Activated CD4-positive, alpha-beta T cell treated with anti-CD3 and anti-CD28 coated beads, Interleukin-2, amount 10 ng/mL, durations not matched to agents 7 days and 5 days (primary cell): ENCODE data around the gene KLRB1. TPM values are rescaled to one million over a fixed set of nuclear protein-coding genes. Genes with fewer than 3 reads are reported as not detected.
A peak's percentile ranks its signal among the peaks of the same experiment; 100 is the strongest.
"Not testable (repeated sequence)": the region's sequence is repeated elsewhere in the genome, so short reads cannot be mapped to it uniquely, and the experiment has no call there.

ENCODE experiments used
- CTCF ChIA-PET: fragments of 350-600 bp; sonication (Branson Sonifier 250); formaldehyde crosslinking; loops from one replicate; lab custom pipeline; 2021; ENCODE audit warnings: antibody characterized with exemption; lab: Charles Lee
- POLR2A ChIA-PET: fragments of 350-600 bp; sonication (Branson Sonifier 250); formaldehyde crosslinking; loops from one replicate; lab custom pipeline; 2021; ENCODE audit warnings: antibody characterized with exemption; lab: Charles Lee
- DNase-seq: peaks from one replicate; pipeline ENCODE4 v3.0.0-alpha.2; 2020
- H3K27ac Mint-ChIP-seq: one replicate; pipeline ENCODE4 v1.8.0; 2021; ENCODE audit warnings: mild to moderate bottlenecking, moderate library complexity, mixed read lengths
- H3K27me3 Mint-ChIP-seq: one replicate; pipeline ENCODE4 v1.8.0; 2021; ENCODE audit warnings: mixed read lengths
- H3K36me3 Mint-ChIP-seq: one replicate; pipeline ENCODE4 v1.8.0; 2021; ENCODE audit warnings: low read depth, mixed read lengths
- H3K4me1 Mint-ChIP-seq: one replicate; pipeline ENCODE4 v1.8.0; 2021; ENCODE audit warnings: mixed read lengths
- H3K4me3 Mint-ChIP-seq: one replicate; pipeline ENCODE4 v1.8.0; 2021; ENCODE audit warnings: mild to moderate bottlenecking, moderate library complexity, mixed read lengths
- H3K9me3 Mint-ChIP-seq: one replicate; pipeline ENCODE4 v1.8.0; 2021; ENCODE audit warnings: mixed read lengths
- total RNA-seq, 2 experiments: library from RNA; stranded (reverse); gene quantifications; one replicate each; pipeline ENCODE4 v1.2.3, GENCODE V29; 2021

KLRB1 gene
- total RNA-seq, 2 experiments from 2014 or later, result 3.1 to 3.8 TPM

GRCh38 chr12:9615420-9616136, 7.9 kb upstream of the KLRB1 start:
- Mint-ChIP-seq H3K36me3 (peaks cover 60% of the 10 kb centered on the region), H3K4me1 (peaks cover 48% of the 10 kb centered on the region), H3K27me3 (peaks cover 2% of the 10 kb centered on the region), H3K9me3 (peaks cover 25% of the 10 kb centered on the region), H3K27ac (peak overlapping the region; percentile 82), H3K4me3 (peak overlapping the region; percentile 54)
- peak; percentile 43 for DNase-seq
- CTCF ChIA-PET, result interaction anchor here (0.8 to 1.3 kb wide), 3 partner anchors 9 to 135 kb away, joined by 3 to 4 read pairs (median 3); no protein-coding TSS in a partner anchor
- POLR2A ChIA-PET, result no interaction called here

- peaks cover 29% of the 10 kb centered on the region for H3K9me3 Mint-ChIP-seq
- H3K27ac Mint-ChIP-seq, H3K27me3 Mint-ChIP-seq, H3K4me3 Mint-ChIP-seq, POLR2A ChIA-PET, DNase-seq: not testable (repeated sequence)
- CTCF ChIA-PET, result interaction anchor here (0.7 kb wide), 1 partner anchor 38 kb away, joined by 3 read pairs; no protein-coding TSS in a partner anchor
- H3K36me3 Mint-ChIP-seq, result peaks cover 54% of the 10 kb centered on the region
- peaks cover 41% of the 10 kb centered on the region for H3K4me1 Mint-ChIP-seq
Measured at GRCh38 chr12:9610606-9611005, 2.9 kb upstream of the KLRB1 start.

DNA sequence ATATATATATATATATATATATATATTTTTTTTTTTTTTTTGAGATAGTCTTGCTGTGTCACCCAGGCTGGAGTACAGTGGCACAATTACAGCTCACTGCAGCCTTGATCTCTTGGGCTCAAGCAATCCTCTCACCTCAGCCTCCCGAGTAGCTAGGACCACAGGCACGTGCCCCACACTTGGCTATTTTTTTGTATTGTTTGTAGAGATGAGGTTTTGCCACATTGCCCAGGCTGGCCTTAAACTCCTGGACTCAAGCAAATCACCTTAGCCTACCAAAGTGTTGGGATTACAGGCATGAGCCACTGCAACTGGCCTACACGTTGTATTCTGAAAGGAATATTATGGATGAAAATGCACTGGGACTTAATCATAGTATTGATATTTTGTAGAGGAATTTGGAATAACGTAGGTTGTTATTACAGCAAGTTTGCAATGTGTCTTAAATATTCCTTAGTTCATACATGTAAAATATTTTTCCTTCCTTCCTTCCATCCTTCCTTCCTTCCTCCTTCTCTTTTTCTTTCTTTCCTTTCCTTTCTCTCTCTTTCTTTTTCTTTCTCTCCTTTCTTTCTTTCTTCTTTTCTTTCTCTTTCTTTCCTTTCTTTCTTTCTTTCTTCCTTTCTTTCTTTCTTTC, 862 bp downstream of the KLRB1 start:
- H3K27me3 Mint-ChIP-seq, result no peaks in the 10 kb centered on the region
- peak overlapping the region; percentile 20 for H3K4me3 Mint-ChIP-seq
- peaks cover 24% of the 10 kb centered on the region for H3K9me3 Mint-ChIP-seq
- ChIA-PET CTCF (no interaction called here), POLR2A (interaction anchor here (0.6 kb wide), 1 partner anchor 41 kb away, joined by 4 read pairs; no protein-coding TSS in a partner anchor)
- peaks cover 38% of the 10 kb centered on the region for H3K36me3 Mint-ChIP-seq
- peaks cover 15% of the 10 kb centered on the region for H3K4me1 Mint-ChIP-seq
- peak overlapping the region; percentile 58 for H3K27ac Mint-ChIP-seq
- no peak for DNase-seq

GRCh38 chr12:9606247-9606646, 1.5 kb downstream of the KLRB1 start:
- POLR2A ChIA-PET, result interaction anchor here (0.6 kb wide), 1 partner anchor 42 kb away, joined by 4 read pairs; no protein-coding TSS in a partner anchor

GRCh38 chr12:9605483-9605882, 2.2 kb downstream of the KLRB1 start:
- Mint-ChIP-seq H3K4me3 (no peak overlapping the region), H3K27me3 (no peaks in the 10 kb centered on the region), H3K36me3 (peaks cover 29% of the 10 kb centered on the region), H3K27ac (no peak overlapping the region), H3K4me1 (peaks cover 11% of the 10 kb centered on the region), H3K9me3 (peaks cover 13% of the 10 kb centered on the region)
- POLR2A ChIA-PET, result no interaction called here
- no peak for DNase-seq
- CTCF ChIA-PET, result no interaction called here

More at GRCh38 chr12:9606247-9606646, 1.5 kb downstream of the KLRB1 start:
- Mint-ChIP-seq H3K4me1 (peaks cover 15% of the 10 kb centered on the region), H3K9me3 (peaks cover 18% of the 10 kb centered on the region), H3K27ac (no peak overlapping the region), H3K36me3 (peaks cover 36% of the 10 kb centered on the region), H3K27me3 (no peaks in the 10 kb centered on the region), H3K4me3 (no peak overlapping the region)
- no peak for DNase-seq
- CTCF ChIA-PET, result no interaction called here

DNA sequence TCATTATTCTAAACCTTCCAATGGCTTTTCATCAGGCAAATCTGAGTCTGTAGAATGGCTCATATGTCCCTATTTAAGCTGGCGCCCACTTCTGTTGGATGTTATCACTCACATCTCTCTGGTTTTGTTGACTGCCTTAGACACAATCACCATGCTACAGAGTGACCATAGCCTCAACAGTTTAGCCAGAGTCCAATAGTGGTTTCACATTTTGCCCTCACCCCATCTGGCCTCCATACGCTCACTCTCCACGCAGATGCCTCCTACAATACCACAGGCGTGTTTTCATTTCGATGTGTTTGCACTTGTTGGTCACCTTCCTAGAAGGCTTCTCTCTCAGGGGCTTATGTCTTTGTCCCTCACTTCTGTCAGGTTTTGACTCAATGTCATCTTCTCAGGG, 3.4 kb downstream of the KLRB1 start:
- CTCF ChIA-PET, result no interaction called here
- POLR2A ChIA-PET, result no interaction called here
- H3K9me3 Mint-ChIP-seq, result peaks cover 3% of the 10 kb centered on the region
- no peak for DNase-seq
- peaks cover 7% of the 10 kb centered on the region for H3K4me1 Mint-ChIP-seq
- H3K27ac Mint-ChIP-seq, result no peak overlapping the region
- H3K4me3 Mint-ChIP-seq, result no peak overlapping the region
- peaks cover 17% of the 10 kb centered on the region for H3K36me3 Mint-ChIP-seq
- H3K27me3 Mint-ChIP-seq, result no peaks in the 10 kb centered on the region

- POLR2A ChIA-PET, H3K27ac Mint-ChIP-seq, H3K4me3 Mint-ChIP-seq, H3K4me1 Mint-ChIP-seq, H3K27me3 Mint-ChIP-seq, H3K9me3 Mint-ChIP-seq, CTCF ChIA-PET, DNase-seq, H3K36me3 Mint-ChIP-seq: not testable (repeated sequence)
Measured at GRCh38 chr12:9600426-9600825, 7.3 kb downstream of the KLRB1 start.

GRCh38 chr12:9598363-9598762, 9.4 kb downstream of the KLRB1 start:
- Mint-ChIP-seq H3K9me3 (no peaks in the 10 kb centered on the region), H3K4me3 (no peak overlapping the region), H3K4me1 (no peaks in the 10 kb centered on the region), H3K36me3 (peaks cover 5% of the 10 kb centered on the region), H3K27me3 (no peaks in the 10 kb centered on the region), H3K27ac (no peak overlapping the region)
- CTCF ChIA-PET, result no interaction called here
- POLR2A ChIA-PET, result no interaction called here
- DNase-seq, result no peak

GRCh38 chr12:9597365-9597764, 10.4 kb downstream of the KLRB1 start:
- Mint-ChIP-seq H3K4me3 (no peak overlapping the region), H3K4me1 (no peaks in the 10 kb centered on the region), H3K27me3 (no peaks in the 10 kb centered on the region), H3K9me3 (no peaks in the 10 kb centered on the region), H3K36me3 (peaks cover 5% of the 10 kb centered on the region), H3K27ac (no peak overlapping the region)
- POLR2A ChIA-PET, result no interaction called here
- CTCF ChIA-PET, result no interaction called here
- DNase-seq, result no peak

- Mint-ChIP-seq H3K9me3 (peaks cover 3% of the 10 kb centered on the region), H3K27ac (no peak overlapping the region), H3K36me3 (no peaks in the 10 kb centered on the region), H3K27me3 (no peaks in the 10 kb centered on the region), H3K4me1 (no peaks in the 10 kb centered on the region), H3K4me3 (no peak overlapping the region)
- no peak for DNase-seq
- ChIA-PET POLR2A (no interaction called here), CTCF (no interaction called here)
Measured at GRCh38 chr12:9590441-9590840, 17.3 kb downstream of the KLRB1 start.

DNA sequence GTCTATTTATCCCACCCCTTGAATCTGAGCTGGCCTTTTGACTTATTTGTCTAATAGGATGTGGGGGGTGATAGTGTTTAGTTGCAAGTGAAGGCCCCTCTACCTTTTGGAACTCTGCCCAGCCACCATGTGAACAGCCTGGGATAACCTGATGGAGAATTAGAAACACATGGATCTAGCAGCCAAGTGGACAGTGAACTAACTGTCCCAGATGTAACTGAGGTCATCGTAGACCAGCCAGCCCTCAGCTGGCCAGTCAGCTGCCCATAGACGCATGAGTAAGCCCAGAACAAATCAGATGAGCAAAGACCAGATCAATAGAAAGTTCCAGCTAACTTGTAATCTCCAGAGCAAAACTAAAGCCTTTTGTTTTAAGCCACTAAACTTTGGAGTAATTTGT, 19.0 kb downstream of the KLRB1 start:
- Mint-ChIP-seq H3K27ac (no peak overlapping the region), H3K27me3 (no peaks in the 10 kb centered on the region), H3K4me3 (no peak overlapping the region), H3K4me1 (no peaks in the 10 kb centered on the region), H3K9me3 (peaks cover 3% of the 10 kb centered on the region), H3K36me3 (no peaks in the 10 kb centered on the region)
- no peak for DNase-seq
- ChIA-PET POLR2A (no interaction called here), CTCF (no interaction called here)

DNA sequence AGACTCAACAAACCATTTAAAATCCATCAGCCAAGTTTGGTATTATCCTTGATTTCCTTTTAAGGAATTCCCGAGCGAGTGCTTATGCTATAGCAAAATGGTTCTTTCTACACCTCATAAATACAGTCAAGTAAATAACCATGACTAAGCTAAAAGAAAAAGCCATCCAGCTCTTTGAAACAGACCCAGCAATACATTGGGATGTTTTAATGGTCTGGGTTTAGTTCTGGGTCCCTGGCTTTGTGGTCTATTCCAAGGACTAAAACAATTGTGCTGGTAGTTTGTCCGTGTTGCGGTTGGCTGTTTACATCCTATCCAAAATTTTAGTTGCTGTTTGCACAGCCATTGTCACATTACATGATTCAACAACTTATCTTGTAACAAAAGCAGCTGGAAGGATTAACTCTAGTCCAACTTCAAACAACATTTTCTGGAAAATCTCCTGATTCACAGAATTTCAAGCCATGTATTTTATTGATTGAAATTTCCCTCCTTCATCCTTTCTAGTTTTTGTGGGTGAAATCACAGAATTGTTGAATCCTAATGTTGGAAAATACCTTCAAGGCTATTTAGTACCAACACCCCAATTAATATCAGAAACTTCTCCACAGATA, 19.6 kb downstream of the KLRB1 start:
- CTCF ChIA-PET, result no interaction called here
- H3K4me1 Mint-ChIP-seq, result no peaks in the 10 kb centered on the region
- peaks cover 3% of the 10 kb centered on the region for H3K9me3 Mint-ChIP-seq
- no peak for DNase-seq
- no peaks in the 10 kb centered on the region for H3K36me3 Mint-ChIP-seq
- H3K27ac Mint-ChIP-seq, result no peak overlapping the region
- H3K27me3 Mint-ChIP-seq, result no peaks in the 10 kb centered on the region
- POLR2A ChIA-PET, result no interaction called here
- no peak overlapping the region for H3K4me3 Mint-ChIP-seq

DNA sequence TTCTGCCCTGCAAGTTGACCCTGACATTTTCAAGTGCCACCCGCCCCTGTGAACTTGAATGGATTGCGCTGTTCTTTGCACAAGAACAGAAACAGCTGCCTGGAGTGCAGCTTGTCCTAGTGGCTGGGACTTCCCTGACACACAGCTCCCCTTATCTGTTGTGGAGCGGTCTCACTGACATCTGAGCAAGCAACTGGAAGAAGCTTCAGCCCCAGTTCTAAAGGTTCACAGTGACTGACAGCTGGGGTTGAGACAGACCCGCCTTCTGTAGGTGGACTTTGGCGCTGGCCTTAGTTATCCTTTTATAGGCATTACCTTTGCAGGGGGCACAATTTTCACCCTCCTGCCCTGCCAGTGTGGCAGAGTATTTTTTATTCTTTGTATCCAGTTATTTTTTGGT, 30.0 kb downstream of the KLRB1 start:
- H3K4me1 Mint-ChIP-seq, H3K27ac Mint-ChIP-seq, DNase-seq, H3K27me3 Mint-ChIP-seq, H3K9me3 Mint-ChIP-seq, H3K4me3 Mint-ChIP-seq, H3K36me3 Mint-ChIP-seq, POLR2A ChIA-PET, CTCF ChIA-PET: not testable (repeated sequence)
